ENCODE measurements around the gene DUSP28. TPM values are rescaled to one million over a fixed set of nuclear protein-coding genes. Genes with fewer than 3 reads are reported as not detected.

DUSP28 gene
- total and polyA plus RNA-seq, 12 donors: 4.9 to 22.2 (median 8.5) TPM

DNA sequence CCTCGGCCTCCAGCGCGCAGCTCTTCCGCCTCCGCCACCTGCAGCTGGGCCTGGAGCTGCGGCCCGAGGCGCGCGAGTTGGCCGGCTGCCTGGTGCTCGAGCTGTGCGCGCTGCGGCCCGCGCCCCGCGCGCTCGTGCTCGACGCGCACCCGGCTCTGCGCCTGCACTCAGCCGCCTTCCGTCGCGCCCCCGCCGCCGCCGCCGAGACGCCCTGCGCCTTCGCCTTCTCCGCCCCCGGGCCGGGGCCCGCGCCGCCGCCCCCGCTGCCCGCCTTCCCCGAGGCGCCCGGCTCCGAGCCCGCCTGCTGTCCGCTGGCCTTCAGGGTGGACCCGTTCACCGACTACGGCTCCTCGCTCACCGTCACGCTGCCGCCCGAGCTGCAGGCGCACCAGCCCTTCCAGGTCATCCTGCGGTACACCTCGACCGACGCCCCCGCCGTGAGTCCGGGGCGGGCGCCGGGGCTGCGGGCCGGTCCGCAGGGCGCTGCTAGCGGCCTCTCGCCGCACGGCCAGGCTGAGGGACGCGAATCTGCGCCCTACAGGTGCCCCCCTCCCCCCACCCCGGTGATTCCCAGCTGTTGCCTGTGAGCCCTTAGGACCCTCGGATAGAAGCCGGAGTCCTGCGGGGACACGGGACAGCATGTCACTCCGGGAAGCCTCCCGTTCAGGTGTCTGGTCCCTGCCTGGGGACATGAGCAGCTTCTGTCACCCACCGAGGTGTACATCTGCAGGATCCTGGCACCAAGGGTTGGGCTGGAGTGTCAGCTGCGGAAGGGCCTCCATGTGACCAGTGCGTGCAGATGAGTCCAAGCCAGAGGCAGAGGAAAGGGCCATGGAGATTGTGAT is 8.7 kb downstream of the DUSP28 start:
- TF ChIP-seq POLR2A (IDR thresholded peaks at IDR 0.05): peak; percentile 31 to 37
- TF ChIP-seq, protein P1, sequence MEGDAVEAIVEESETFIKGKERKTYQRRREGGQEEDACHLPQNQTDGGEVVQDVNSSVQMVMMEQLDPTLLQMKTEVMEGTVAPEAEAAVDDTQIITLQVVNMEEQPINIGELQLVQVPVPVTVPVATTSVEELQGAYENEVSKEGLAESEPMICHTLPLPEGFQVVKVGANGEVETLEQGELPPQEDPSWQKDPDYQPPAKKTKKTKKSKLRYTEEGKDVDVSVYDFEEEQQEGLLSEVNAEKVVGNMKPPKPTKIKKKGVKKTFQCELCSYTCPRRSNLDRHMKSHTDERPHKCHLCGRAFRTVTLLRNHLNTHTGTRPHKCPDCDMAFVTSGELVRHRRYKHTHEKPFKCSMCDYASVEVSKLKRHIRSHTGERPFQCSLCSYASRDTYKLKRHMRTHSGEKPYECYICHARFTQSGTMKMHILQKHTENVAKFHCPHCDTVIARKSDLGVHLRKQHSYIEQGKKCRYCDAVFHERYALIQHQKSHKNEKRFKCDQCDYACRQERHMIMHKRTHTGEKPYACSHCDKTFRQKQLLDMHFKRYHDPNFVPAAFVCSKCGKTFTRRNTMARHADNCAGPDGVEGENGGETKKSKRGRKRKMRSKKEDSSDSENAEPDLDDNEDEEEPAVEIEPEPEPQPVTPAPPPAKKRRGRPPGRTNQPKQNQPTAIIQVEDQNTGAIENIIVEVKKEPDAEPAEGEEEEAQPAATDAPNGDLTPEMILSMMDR (IDR thresholded peaks at IDR 0.05): peak in 1 of 6 experiments; percentile 19

DNA sequence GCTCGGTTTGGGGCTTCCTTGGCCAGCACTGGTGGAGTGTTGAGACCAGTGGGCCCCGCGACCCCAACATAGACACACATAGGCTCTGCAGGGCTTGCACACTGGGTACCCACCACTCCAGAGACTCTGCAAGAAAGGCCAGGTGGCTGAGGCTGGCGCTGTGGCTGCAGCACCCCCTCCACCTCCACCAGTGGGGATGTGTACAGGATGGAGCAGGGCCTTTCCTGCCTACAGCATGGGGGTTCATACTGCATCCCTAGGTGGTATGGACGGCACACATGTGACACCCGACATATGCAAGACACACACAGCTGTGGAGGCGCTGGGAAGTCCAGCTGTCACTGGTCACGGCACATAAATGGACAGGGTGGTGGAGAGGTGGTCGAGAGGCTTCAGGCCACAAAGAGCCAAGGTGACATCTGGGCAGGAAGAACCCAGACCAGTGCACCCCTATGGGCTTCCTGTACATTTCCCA is 9.4 kb downstream of the DUSP28 start:
- intact Hi-C loops (cut with DNase I): no loop called here
- DNase-seq: peak in 1 of 7 donors; percentile 9
- Histone ChIP-seq H3K27me3 (no peaks in the 10 kb centered on the region), H3K27ac (peak overlapping the region in 2 of 5 donors; percentile 74 to 97), H3K4me1 (replicated peaks in 1 of 2) (peaks cover 33 to 48% of the 10 kb centered on the region in 2 donors), H3K36me3 (replicated peaks in 1 of 2) (peaks cover 0 to 4% of the 10 kb centered on the region in 2 donors), H3K4me3 (peak overlapping the region in 2 of 4 donors; percentile 63 to 80), H3K9me3 (replicated peaks in 1 of 3) (no peaks in the 10 kb centered on the region)
- TF ChIP-seq, protein P1 (IDR thresholded peaks at IDR 0.05): no peak
- no peak for TF ChIP-seq POLR2A (IDR thresholded peaks at IDR 0.05)
- WGBS, 4 donors: 20 to 95% (median 79%) methylated on average over 1 to 9 of the region's 9 CpGs

More for the DNA sequence above, 8.7 kb downstream of the DUSP28 start:
- peak; percentile 57 to 80 (median 67) for DNase-seq
- intact Hi-C loops (cut with DNase I): no loop called here
- no peaks in the 10 kb centered on the region for H3K27me3 ChIP-seq
- H3K27ac ChIP-seq: peak overlapping the region in 4 of 5 donors; percentile 25 to 97 (median 75)
- H3K4me3 ChIP-seq: peak overlapping the region in 3 of 4 donors; percentile 30 to 80 (median 63)
- H3K36me3 ChIP-seq (replicated peaks in 1 of 2): no peaks in the 10 kb centered on the region
- H3K4me1 ChIP-seq (replicated peaks in 1 of 2): peaks cover 33 to 48% of the 10 kb centered on the region in 2 donors
- no peaks in the 10 kb centered on the region for H3K9me3 ChIP-seq (replicated peaks in 1 of 3)
- WGBS, 4 donors: 0 to 2% (median 1%) methylated on average over 1 to 93 of the region's 93 CpGs

DNA sequence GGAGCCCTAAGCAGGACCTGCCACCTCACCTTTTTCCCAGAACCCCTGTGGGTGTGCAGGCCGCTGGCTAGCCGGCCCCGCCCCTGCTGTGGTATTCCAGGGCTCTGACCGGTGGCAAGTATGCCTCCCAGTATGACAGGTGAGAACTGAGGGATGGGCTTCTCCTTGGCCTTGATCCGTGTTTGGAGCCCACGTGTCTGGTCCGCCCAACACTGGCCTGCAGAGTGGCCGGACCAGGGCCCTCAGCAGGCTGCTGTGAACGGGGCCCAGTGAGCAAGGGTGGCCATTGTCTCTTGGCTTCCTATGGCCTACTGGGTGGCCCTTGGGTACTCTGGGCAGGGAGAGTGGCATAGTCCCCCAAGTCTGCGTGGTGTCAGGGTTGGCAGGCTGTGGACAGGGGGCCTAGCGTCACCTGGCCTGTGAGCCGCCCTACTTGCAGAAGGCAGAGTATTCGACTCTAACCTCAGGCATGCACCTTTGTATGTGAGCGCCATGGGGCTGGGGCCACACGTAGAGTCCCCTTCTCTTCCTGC is 9.9 kb downstream of the DUSP28 start:
- peak in 6 of 7 donors; percentile 0 to 52 (median 20) for DNase-seq
- Histone ChIP-seq H3K27me3 (no peaks in the 10 kb centered on the region), H3K36me3 (replicated peaks in 1 of 2) (peaks cover 0 to 9% of the 10 kb centered on the region in 2 donors), H3K4me3 (no peak overlapping the region), H3K27ac (no peak overlapping the region), H3K4me1 (replicated peaks in 1 of 2) (peaks cover 32 to 44% of the 10 kb centered on the region in 2 donors), H3K9me3 (replicated peaks in 1 of 3) (no peaks in the 10 kb centered on the region)
- TF ChIP-seq, protein P1 (IDR thresholded peaks at IDR 0.05): no peak
- no peak for TF ChIP-seq POLR2A (IDR thresholded peaks at IDR 0.05)
- intact Hi-C loops (cut with DNase I): no loop called here
- WGBS, 4 donors: 87 to 93% (median 91%) methylated on average over 9 to 15 of the region's 15 CpGs
